Thyroid gland (tissue), 4 donors: ENCODE results near the gene MAB21L3.

ENCODE experiments used
- POLR2A ChIP-seq, 2 donors: fragments of 450-650 bp; IDR thresholded peaks; one replicate each; pipeline ENCODE4 v1.6.1; 2017; ENCODE audit warnings: antibody characterized with exemption in 2 of 2, mild to moderate bottlenecking in 2 of 2, moderate library complexity in 1 of 2
- TF ChIP-seq, protein P1 (sequence below), 6 experiments: fragments of 200-600 bp in 3 of 6; fragments of 450-650 bp in 3 of 6; sonication (generic) in 3 of 6; IDR thresholded peaks; one replicate each; pipeline ENCODE4 v1.5.1; 2016 to 2019; ENCODE audit warnings: antibody characterized with exemption in 6 of 6, mild to moderate bottlenecking in 2 of 6, inconsistent platforms in 1 of 6, moderate library complexity in 1 of 6

DNA sequence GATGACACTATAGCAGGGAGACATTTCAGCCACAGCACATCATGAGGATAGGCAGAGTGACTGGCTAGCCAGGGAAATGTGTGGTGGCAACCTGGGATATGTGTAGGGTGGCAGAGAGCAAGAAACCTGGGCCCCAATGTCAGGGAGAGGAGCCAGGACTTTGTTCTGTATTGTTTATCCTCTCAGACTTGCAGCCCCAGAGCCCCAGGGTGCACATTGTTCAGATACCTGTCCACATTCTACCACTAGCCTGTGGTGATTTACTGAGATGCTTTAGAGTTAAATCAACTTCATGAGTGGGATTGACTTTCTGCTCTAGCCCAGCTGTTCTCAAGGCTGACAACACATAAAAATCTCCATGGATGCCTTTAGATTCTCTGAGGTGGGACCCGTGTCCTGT is 61.5 kb downstream of the MAB21L3 start:
- TF ChIP-seq, protein P1, sequence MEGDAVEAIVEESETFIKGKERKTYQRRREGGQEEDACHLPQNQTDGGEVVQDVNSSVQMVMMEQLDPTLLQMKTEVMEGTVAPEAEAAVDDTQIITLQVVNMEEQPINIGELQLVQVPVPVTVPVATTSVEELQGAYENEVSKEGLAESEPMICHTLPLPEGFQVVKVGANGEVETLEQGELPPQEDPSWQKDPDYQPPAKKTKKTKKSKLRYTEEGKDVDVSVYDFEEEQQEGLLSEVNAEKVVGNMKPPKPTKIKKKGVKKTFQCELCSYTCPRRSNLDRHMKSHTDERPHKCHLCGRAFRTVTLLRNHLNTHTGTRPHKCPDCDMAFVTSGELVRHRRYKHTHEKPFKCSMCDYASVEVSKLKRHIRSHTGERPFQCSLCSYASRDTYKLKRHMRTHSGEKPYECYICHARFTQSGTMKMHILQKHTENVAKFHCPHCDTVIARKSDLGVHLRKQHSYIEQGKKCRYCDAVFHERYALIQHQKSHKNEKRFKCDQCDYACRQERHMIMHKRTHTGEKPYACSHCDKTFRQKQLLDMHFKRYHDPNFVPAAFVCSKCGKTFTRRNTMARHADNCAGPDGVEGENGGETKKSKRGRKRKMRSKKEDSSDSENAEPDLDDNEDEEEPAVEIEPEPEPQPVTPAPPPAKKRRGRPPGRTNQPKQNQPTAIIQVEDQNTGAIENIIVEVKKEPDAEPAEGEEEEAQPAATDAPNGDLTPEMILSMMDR (IDR thresholded peaks at IDR 0.05): no peak
- no peak for TF ChIP-seq POLR2A (IDR thresholded peaks at IDR 0.05)
